Vagina (tissue), 2 donors: ENCODE measurements around the gene MTMR4. TPM values are rescaled to one million over a fixed set of nuclear protein-coding genes. Genes with fewer than 3 reads are reported as not detected.
A peak's percentile ranks its signal among the peaks of the same experiment; 100 is the strongest.

Experiments
- DNase-seq, 2 donors: peaks; one replicate each; pipeline ENCODE4 v3.0.0-alpha.2; 2017; ENCODE audit errors: extremely low spot score in 2 of 2
- H3K27ac ChIP-seq: fragments of 200-600 bp; sonication (generic); one replicate; pipeline ENCODE4 v1.5.1; 2019
- H3K27me3 ChIP-seq: fragments of 200-600 bp; sonication (generic); one replicate; pipeline ENCODE4 v1.5.1; 2019
- H3K36me3 ChIP-seq, 2 donors: fragments of 200-600 bp; sonication (generic); one replicate each; pipeline ENCODE4 v1.5.1; 2017 to 2019
- H3K4me1 ChIP-seq: fragments of 200-600 bp; sonication (generic); one replicate; pipeline ENCODE4 v1.5.1; 2019
- H3K4me3 ChIP-seq, 2 donors: fragments of 200-600 bp; sonication (generic); 1 replicate in 1 of 2; 2 replicates in 1 of 2; pipeline ENCODE4 v1.5.1; 2016 to 2019
- H3K9me3 ChIP-seq: fragments of 200-600 bp; sonication (generic); one replicate; pipeline ENCODE4 v1.5.1; 2019
- POLR2A ChIP-seq, 2 donors: fragments of 450-650 bp; IDR thresholded peaks; one replicate each; pipeline ENCODE4 v1.6.1; 2017; ENCODE audit warnings: antibody characterized with exemption in 2 of 2, mild to moderate bottlenecking in 2 of 2, moderate library complexity in 2 of 2
- POLR2AphosphoS5 ChIP-seq, 2 donors: sonication (generic); formaldehyde crosslinking; IDR thresholded peaks; one replicate each; pipeline ENCODE4 v1.9.0; 2017; ENCODE audit warnings: antibody characterized with exemption in 2 of 2, mild to moderate bottlenecking in 2 of 2, low read depth in 1 of 2; ENCODE audit not compliant: insufficient read depth in 1 of 2
- intact Hi-C: fragments of 100-400 bp; cut with DNase I; formaldehyde crosslinking; loops from one replicate; pipeline ENCODE4 v1.15.1; 2023
- total RNA-seq: library from RNA; depleted of rRNA; stranded (reverse); fragments of >200 nt; gene quantifications from one replicate; pipeline ENCODE4 v1.2.3, GENCODE V29; 2016
- TF ChIP-seq, protein P1 (sequence below), 3 experiments: fragments of 450-650 bp in 2 of 3; fragments of 200-600 bp in 1 of 3; sonication (generic) in 1 of 3; IDR thresholded peaks; one replicate each; pipeline ENCODE4 v1.5.1; 2017 to 2019; ENCODE audit warnings: antibody characterized with exemption in 3 of 3, mild to moderate bottlenecking in 2 of 3, moderate library complexity in 2 of 3

Gene MTMR4
- total RNA-seq, 1 donor from 2014 or later, result 15.7 TPM

DNA sequence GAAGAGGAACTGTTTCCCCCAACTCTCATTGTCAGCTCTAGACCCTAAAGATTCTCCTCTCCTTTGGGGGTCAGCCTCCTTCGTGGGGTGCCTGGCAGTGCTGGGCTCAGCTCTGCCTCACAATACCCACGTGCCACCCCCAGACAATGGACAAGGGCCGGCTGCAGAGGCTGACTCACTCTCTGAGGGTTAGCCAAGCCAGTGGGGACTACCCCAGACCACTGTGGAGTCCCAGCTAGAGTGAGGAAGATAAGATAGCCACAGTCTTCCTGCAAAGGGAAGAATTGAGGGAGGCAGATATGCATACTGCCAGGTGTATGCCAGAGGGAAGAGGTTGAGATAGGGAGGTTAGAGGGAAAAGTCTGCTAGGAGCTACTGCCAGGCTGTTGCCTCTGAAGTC is 13.5 kb upstream of the MTMR4 start:
- Histone ChIP-seq H3K27ac (no peak overlapping the region), H3K9me3 (no peaks in the 10 kb centered on the region), H3K4me1 (peaks cover 17% of the 10 kb centered on the region), H3K4me3 (no peak overlapping the region), H3K27me3 (no peaks in the 10 kb centered on the region), H3K36me3 (no peaks in the 10 kb centered on the region)
- intact Hi-C loops, result no loop called here
- TF ChIP-seq, protein P1, sequence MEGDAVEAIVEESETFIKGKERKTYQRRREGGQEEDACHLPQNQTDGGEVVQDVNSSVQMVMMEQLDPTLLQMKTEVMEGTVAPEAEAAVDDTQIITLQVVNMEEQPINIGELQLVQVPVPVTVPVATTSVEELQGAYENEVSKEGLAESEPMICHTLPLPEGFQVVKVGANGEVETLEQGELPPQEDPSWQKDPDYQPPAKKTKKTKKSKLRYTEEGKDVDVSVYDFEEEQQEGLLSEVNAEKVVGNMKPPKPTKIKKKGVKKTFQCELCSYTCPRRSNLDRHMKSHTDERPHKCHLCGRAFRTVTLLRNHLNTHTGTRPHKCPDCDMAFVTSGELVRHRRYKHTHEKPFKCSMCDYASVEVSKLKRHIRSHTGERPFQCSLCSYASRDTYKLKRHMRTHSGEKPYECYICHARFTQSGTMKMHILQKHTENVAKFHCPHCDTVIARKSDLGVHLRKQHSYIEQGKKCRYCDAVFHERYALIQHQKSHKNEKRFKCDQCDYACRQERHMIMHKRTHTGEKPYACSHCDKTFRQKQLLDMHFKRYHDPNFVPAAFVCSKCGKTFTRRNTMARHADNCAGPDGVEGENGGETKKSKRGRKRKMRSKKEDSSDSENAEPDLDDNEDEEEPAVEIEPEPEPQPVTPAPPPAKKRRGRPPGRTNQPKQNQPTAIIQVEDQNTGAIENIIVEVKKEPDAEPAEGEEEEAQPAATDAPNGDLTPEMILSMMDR (IDR thresholded peaks at IDR 0.05), result no peak
- no peak for TF ChIP-seq POLR2AphosphoS5 (IDR thresholded peaks at IDR 0.05; ENCODE audit: insufficient read depth in 1 of 2, low read depth in 1 of 2)
- TF ChIP-seq POLR2A (IDR thresholded peaks at IDR 0.05), result no peak
- DNase-seq, result no peak

DNA sequence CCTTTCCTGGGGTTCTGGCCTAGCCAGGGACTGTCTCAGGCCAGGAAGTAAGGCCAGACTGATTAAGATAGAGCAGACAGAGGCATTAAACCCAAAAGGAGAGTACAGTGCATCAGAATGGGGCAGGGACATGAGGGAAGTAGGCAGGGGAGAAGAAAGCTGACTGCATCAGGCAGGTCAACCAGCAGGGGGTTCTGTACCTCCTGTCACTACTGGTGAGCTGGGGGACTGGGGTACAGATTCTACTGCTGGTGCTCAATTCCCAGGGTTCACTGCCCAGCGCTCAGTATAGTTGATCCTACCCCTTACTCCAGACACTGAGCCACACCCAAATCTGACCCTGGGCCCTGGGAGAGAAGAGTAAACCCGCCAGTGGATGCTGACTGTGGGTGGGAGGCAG is 12.9 kb upstream of the MTMR4 start:
- no peaks in the 10 kb centered on the region for H3K36me3 ChIP-seq
- intact Hi-C loops, result no loop called here
- peak overlapping the region; percentile 32 for H3K27ac ChIP-seq
- H3K4me3 ChIP-seq, result no peak overlapping the region
- H3K27me3 ChIP-seq, result no peaks in the 10 kb centered on the region
- no peaks in the 10 kb centered on the region for H3K9me3 ChIP-seq
- DNase-seq, result no peak
- H3K4me1 ChIP-seq, result peaks cover 13% of the 10 kb centered on the region
- TF ChIP-seq POLR2AphosphoS5 (IDR thresholded peaks at IDR 0.05; ENCODE audit: insufficient read depth in 1 of 2, low read depth in 1 of 2), result no peak
- no peak for TF ChIP-seq POLR2A (IDR thresholded peaks at IDR 0.05)
- TF ChIP-seq, protein P1 (IDR thresholded peaks at IDR 0.05), result no peak

DNA sequence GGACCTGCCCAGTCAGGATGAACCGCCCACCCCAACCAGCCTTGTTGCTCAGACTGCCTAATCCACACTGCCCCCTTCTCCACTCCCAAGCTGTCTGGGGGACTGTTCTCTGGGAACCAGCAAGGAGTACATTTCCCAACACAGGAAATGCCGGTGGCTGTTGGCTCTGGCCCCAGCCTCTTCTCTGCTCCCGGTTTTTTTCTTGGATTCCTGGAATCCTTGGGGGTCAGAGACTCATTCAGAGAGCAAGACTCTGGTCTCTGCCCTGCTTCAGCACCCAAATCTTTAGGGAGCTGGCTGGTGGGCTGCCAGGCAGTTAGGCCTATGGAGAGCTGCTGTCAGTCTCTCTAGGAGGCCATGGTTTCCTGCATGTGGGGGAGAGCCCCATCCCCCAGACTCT is 10.8 kb upstream of the MTMR4 start:
- H3K27me3 ChIP-seq, result no peaks in the 10 kb centered on the region
- H3K27ac ChIP-seq, result no peak overlapping the region
- TF ChIP-seq, protein P1 (IDR thresholded peaks at IDR 0.05), result no peak
- TF ChIP-seq POLR2A (IDR thresholded peaks at IDR 0.05) (no peak), POLR2AphosphoS5 (IDR thresholded peaks at IDR 0.05; ENCODE audit: insufficient read depth in 1 of 2, low read depth in 1 of 2) (no peak)
- no peaks in the 10 kb centered on the region for H3K36me3 ChIP-seq
- intact Hi-C loops, result no loop called here
- no peak for DNase-seq
- no peak overlapping the region for H3K4me3 ChIP-seq
- H3K4me1 ChIP-seq, result peaks cover 10% of the 10 kb centered on the region
- H3K9me3 ChIP-seq, result no peaks in the 10 kb centered on the region

DNA sequence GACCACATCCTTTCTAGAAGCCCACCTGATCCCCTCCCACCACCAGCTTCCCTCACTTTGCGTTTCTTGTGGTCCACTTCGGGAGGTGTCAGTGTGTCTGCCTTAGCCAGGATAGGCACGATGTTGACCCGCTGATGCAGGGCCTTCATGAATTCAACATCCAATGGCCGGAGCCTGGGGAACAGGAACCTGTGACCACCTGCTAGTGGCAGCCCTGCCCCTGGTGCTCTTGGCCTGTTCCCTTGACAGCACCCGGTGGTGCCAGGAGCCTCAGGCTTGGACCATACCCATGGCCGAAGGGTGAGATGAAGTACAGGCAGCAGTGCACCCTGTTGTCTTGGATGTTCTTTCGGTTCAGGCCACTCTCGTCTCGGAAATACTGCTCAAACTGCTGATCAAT is 7.2 kb upstream of the MTMR4 start:
- intact Hi-C loops, result loop anchor here (2.0 kb wide), 1 partner anchor 489 kb away; no protein-coding TSS in a partner anchor

DNA sequence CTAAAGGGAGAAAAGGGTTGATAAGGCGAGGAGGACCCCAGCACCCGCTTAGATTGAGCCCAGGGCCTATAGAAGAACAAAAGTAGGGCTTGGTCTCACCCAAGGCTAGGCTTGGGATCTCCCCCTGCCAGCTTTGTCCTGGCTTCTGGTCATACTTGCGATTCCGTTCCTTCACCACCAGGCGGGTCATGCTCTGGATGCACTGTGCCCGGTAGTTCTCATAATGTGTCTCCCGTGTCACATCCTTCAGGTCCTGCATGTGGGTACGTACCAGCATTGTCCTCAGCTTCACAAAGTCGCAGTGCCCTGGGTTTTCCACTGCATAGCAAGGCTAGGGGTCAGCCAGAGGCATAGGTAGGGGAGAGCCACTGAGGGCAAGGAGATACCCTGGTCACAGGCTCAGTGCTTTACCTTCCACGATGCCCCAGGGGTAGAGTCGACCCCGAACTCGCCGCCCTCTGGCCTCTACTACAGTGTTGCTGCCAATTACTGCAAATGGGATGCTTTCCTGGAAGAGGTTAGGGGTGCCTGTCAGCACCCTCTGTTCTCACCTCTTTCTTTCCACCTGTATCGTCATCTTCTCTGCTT is 6.5 kb upstream of the MTMR4 start:
- intact Hi-C loops, result loop anchor here (2.0 kb wide), 1 partner anchor 490 kb away; no protein-coding TSS in a partner anchor
- TF ChIP-seq POLR2AphosphoS5 (IDR thresholded peaks at IDR 0.05; ENCODE audit: insufficient read depth in 1 of 2, low read depth in 1 of 2), result no peak
- TF ChIP-seq, protein P1 (IDR thresholded peaks at IDR 0.05), result no peak
- TF ChIP-seq POLR2A (IDR thresholded peaks at IDR 0.05), result no peak
- no peaks in the 10 kb centered on the region for H3K9me3 ChIP-seq
- DNase-seq, result no peak
- H3K4me3 ChIP-seq, result no peak overlapping the region
- no peak overlapping the region for H3K27ac ChIP-seq
- H3K4me1 ChIP-seq, result peaks cover 25% of the 10 kb centered on the region
- H3K27me3 ChIP-seq, result no peaks in the 10 kb centered on the region
- no peaks in the 10 kb centered on the region for H3K36me3 ChIP-seq

More for the DNA sequence above, 7.2 kb upstream of the MTMR4 start:
- Histone ChIP-seq H3K9me3 (no peaks in the 10 kb centered on the region), H3K27ac (no peak overlapping the region), H3K4me3 (no peak overlapping the region), H3K27me3 (no peaks in the 10 kb centered on the region), H3K4me1 (peaks cover 18% of the 10 kb centered on the region), H3K36me3 (no peaks in the 10 kb centered on the region)
- DNase-seq, result no peak
- TF ChIP-seq, protein P1 (IDR thresholded peaks at IDR 0.05), result no peak
- TF ChIP-seq POLR2AphosphoS5 (IDR thresholded peaks at IDR 0.05; ENCODE audit: insufficient read depth in 1 of 2, low read depth in 1 of 2) (no peak), POLR2A (IDR thresholded peaks at IDR 0.05) (no peak)
